Vagina (tissue), 2 donors: Measurements from ENCODE around the gene BMAL1.

Experiments used
- CTCF ChIP-seq, 3 experiments: fragments of 450-650 bp in 2 of 3; fragments of 200-600 bp in 1 of 3; sonication (generic) in 1 of 3; IDR thresholded peaks; one replicate each; pipeline ENCODE4 v1.5.1; 2017 to 2019; ENCODE audit warnings: antibody characterized with exemption in 3 of 3, mild to moderate bottlenecking in 2 of 3, moderate library complexity in 2 of 3
- POLR2A ChIP-seq, 2 donors: fragments of 450-650 bp; IDR thresholded peaks; one replicate each; pipeline ENCODE4 v1.6.1; 2017; ENCODE audit warnings: antibody characterized with exemption in 2 of 2, mild to moderate bottlenecking in 2 of 2, moderate library complexity in 2 of 2

GRCh38 chr11:13236626-13237025 is 41.0 kb upstream of the BMAL1 start:
- TF ChIP-seq CTCF (IDR thresholded peaks at IDR 0.05) (no peak), POLR2A (IDR thresholded peaks at IDR 0.05) (no peak)
